Astrocyte (in vitro differentiated cells and primary cell): ENCODE data around the gene KIF21B. TPM values are rescaled to one million over a fixed set of nuclear protein-coding genes. Genes with fewer than 3 reads are reported as not detected.

Experiments
- DNase-seq: peaks from one replicate; pipeline ENCODE4 v3.0.0-alpha.2; 2010; ENCODE audit warnings: low read depth
- FAIRE-seq: peaks from 2 replicates; lab custom pipeline; 2011; peaks lifted over from hg19 to GRCh38; lab: Jason Lieb, UNC
- H2AFZ ChIP-seq: 2 replicates; pipeline ENCODE4 v1.6.0; 2012; ENCODE audit warnings: low read depth, low read length, inconsistent platforms
- H3K27ac ChIP-seq: 2 replicates; pipeline ENCODE4 v1.5.1; 2011; ENCODE audit warnings: low read depth, low read length, inconsistent platforms
- H3K27me3 ChIP-seq: 2 replicates; pipeline ENCODE4 v1.6.0; 2011; ENCODE audit warnings: low read length, inconsistent platforms; ENCODE audit not compliant: insufficient read depth
- H3K36me3 ChIP-seq: 2 replicates; pipeline ENCODE4 v1.5.1; 2011; ENCODE audit warnings: low read length, inconsistent platforms; ENCODE audit not compliant: insufficient read depth
- H3K4me1 ChIP-seq: 2 replicates; pipeline ENCODE4 v1.5.1; 2011; ENCODE audit warnings: low read length, inconsistent platforms; ENCODE audit not compliant: insufficient read depth
- H3K4me2 ChIP-seq: 2 replicates; pipeline ENCODE4 v1.6.0; 2012; ENCODE audit warnings: low read length, inconsistent platforms
- H3K4me3 ChIP-seq: 2 replicates; pipeline ENCODE4 v1.5.1; 2011; ENCODE audit warnings: low read depth, mild to moderate bottlenecking, low read length, inconsistent platforms; ENCODE audit not compliant: insufficient read depth
- H3K79me2 ChIP-seq: 2 replicates; pipeline ENCODE4 v1.6.0; 2012; ENCODE audit warnings: mild to moderate bottlenecking, low read length, inconsistent platforms; ENCODE audit not compliant: insufficient read depth
- H3K9ac ChIP-seq: 2 replicates; pipeline ENCODE4 v1.6.0; 2012; ENCODE audit warnings: mild to moderate bottlenecking, low read length, inconsistent platforms
- H3K9me3 ChIP-seq: 2 replicates; pipeline ENCODE4 v1.5.1; 2012; ENCODE audit warnings: low read depth, mild to moderate bottlenecking, low read length, inconsistent platforms; ENCODE audit not compliant: insufficient read depth
- H4K20me1 ChIP-seq: 2 replicates; pipeline ENCODE4 v1.6.0; 2012; ENCODE audit warnings: low read length, inconsistent platforms; ENCODE audit not compliant: insufficient read depth
- H3K27ac Mint-ChIP-seq: one replicate; pipeline ENCODE4 v1.8.0; 2021; ENCODE audit warnings: mild to moderate bottlenecking, mixed read lengths; ENCODE audit not compliant: unreplicated experiment
- H3K27me3 Mint-ChIP-seq: one replicate; pipeline ENCODE4 v1.8.0; 2021; ENCODE audit warnings: low read depth, mixed read lengths; ENCODE audit not compliant: unreplicated experiment
- H3K36me3 Mint-ChIP-seq: one replicate; pipeline ENCODE4 v1.8.0; 2021; ENCODE audit warnings: low read depth, mixed read lengths; ENCODE audit not compliant: unreplicated experiment
- H3K4me1 Mint-ChIP-seq: one replicate; pipeline ENCODE4 v1.8.0; 2021; ENCODE audit warnings: low read depth, mixed read lengths; ENCODE audit not compliant: unreplicated experiment
- H3K4me3 Mint-ChIP-seq: one replicate; pipeline ENCODE4 v1.8.0; 2021; ENCODE audit warnings: mild to moderate bottlenecking, moderate library complexity, mixed read lengths; ENCODE audit not compliant: unreplicated experiment
- H3K9me3 Mint-ChIP-seq: one replicate; pipeline ENCODE4 v1.8.0; 2021; ENCODE audit warnings: mild to moderate bottlenecking, mixed read lengths; ENCODE audit not compliant: unreplicated experiment
- EZH2 ChIP-seq: IDR thresholded peaks from 2 replicates; pipeline ENCODE4 v1.6.1; 2012; ENCODE audit warnings: mild to moderate bottlenecking, low read length, inconsistent platforms; ENCODE audit not compliant: insufficient read depth
- total RNA-seq: library from RNA; stranded (reverse); gene quantifications from 2 replicates; pipeline ENCODE4 v1.2.1, GENCODE V29; 2021
- TF ChIP-seq, protein P1 (sequence below): IDR thresholded peaks from 2 replicates; pipeline ENCODE4 v1.5.1; 2011; ENCODE audit warnings: low read depth, mild to moderate bottlenecking, inconsistent platforms, low read length, moderate library complexity; ENCODE audit not compliant: insufficient read depth

The KIF21B gene
- total RNA-seq, 1 donor from 2014 or later: 4.7 TPM

GRCh38 chr1:201036188-201036842 is 12.8 kb upstream of the KIF21B start:
- Mint-ChIP-seq H3K36me3 (no peaks in the 10 kb centered on the region), H3K27ac (no peak overlapping the region), H3K9me3 (peaks cover 3% of the 10 kb centered on the region), H3K4me1 (no peaks in the 10 kb centered on the region), H3K4me3 (no peak overlapping the region), H3K27me3 (peaks cover 21% of the 10 kb centered on the region)
- DNase-seq (no peak), FAIRE-seq (no peak)
- Histone ChIP-seq H3K9ac (no peak overlapping the region), H3K9me3 (no peaks in the 10 kb centered on the region), H3K27me3 (peaks cover 14% of the 10 kb centered on the region), H2AFZ (no peak overlapping the region), H3K27ac (no peak overlapping the region), H4K20me1 (no peaks in the 10 kb centered on the region), H3K79me2 (no peaks in the 10 kb centered on the region), H3K4me1 (no peaks in the 10 kb centered on the region), H3K36me3 (no peaks in the 10 kb centered on the region), H3K4me3 (no peak overlapping the region), H3K4me2 (no peak overlapping the region)
- TF ChIP-seq EZH2: no peak
- TF ChIP-seq, protein P1, sequence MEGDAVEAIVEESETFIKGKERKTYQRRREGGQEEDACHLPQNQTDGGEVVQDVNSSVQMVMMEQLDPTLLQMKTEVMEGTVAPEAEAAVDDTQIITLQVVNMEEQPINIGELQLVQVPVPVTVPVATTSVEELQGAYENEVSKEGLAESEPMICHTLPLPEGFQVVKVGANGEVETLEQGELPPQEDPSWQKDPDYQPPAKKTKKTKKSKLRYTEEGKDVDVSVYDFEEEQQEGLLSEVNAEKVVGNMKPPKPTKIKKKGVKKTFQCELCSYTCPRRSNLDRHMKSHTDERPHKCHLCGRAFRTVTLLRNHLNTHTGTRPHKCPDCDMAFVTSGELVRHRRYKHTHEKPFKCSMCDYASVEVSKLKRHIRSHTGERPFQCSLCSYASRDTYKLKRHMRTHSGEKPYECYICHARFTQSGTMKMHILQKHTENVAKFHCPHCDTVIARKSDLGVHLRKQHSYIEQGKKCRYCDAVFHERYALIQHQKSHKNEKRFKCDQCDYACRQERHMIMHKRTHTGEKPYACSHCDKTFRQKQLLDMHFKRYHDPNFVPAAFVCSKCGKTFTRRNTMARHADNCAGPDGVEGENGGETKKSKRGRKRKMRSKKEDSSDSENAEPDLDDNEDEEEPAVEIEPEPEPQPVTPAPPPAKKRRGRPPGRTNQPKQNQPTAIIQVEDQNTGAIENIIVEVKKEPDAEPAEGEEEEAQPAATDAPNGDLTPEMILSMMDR: no peak

DNA sequence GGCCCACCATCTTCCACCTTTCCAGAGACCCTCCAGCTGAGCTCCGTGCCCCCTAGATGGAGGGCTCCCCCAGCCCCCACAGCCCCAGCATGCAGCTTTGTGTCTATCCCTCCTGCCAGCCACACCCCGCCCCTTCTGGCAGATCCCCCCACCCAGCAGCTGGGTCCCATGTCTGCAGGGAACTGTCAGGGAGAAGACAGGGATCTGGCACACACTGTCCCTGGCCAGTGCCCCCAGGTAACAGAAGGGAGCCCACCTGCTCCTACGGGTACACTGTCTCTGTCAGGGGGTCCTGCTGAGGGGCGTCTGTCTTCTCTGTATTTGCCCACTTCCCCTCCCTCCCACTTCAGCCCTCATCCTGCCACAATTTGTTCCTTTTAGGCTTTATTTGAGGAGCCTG is 11.2 kb upstream of the KIF21B start:
- H3K36me3 Mint-ChIP-seq: no peaks in the 10 kb centered on the region

More for the DNA sequence above, 11.2 kb upstream of the KIF21B start:
- Histone ChIP-seq H3K79me2 (no peaks in the 10 kb centered on the region), H3K36me3 (no peaks in the 10 kb centered on the region), H3K27ac (no peak overlapping the region), H3K9ac (no peak overlapping the region), H3K4me1 (no peaks in the 10 kb centered on the region), H3K27me3 (peaks cover 14% of the 10 kb centered on the region), H2AFZ (no peak overlapping the region), H3K4me2 (no peak overlapping the region), H3K4me3 (no peak overlapping the region), H4K20me1 (no peaks in the 10 kb centered on the region), H3K9me3 (no peaks in the 10 kb centered on the region)
- FAIRE-seq (no peak), DNase-seq (no peak)
- no peak overlapping the region for H3K27ac Mint-ChIP-seq
- H3K4me3 Mint-ChIP-seq: no peak overlapping the region
- H3K9me3 Mint-ChIP-seq: peaks cover 6% of the 10 kb centered on the region
- H3K4me1 Mint-ChIP-seq: no peaks in the 10 kb centered on the region
- TF ChIP-seq EZH2: no peak
- TF ChIP-seq, protein P1: no peak
- peaks cover 33% of the 10 kb centered on the region for H3K27me3 Mint-ChIP-seq
